Omental fat pad (tissue), 4 donors: ENCODE measurements around the gene RERE. TPM values are rescaled to one million over a fixed set of nuclear protein-coding genes. Genes with fewer than 3 reads are reported as not detected.

Source experiments
- ATAC-seq: fragments of 150-250 bp; one replicate; pipeline ENCODE4 v1.9.1; 2016; ENCODE audit warnings: mild to moderate bottlenecking, moderate library complexity; ENCODE audit not compliant: low FRiP score
- DNase-seq: peaks from one replicate; pipeline ENCODE4 v3.0.0-alpha.2; 2019; ENCODE audit warnings: low spot score
- CTCF ChIP-seq, 3 donors: fragments of 450-650 bp; IDR thresholded peaks; one replicate each; pipeline ENCODE4 v1.5.1; 2016 to 2017; ENCODE audit warnings: antibody characterized with exemption in 3 of 3, mild to moderate bottlenecking in 3 of 3, moderate library complexity in 2 of 3
- total RNA-seq, 4 donors: library from RNA; depleted of rRNA; stranded (reverse); fragments of >200 nt; gene quantifications; one replicate each; pipeline ENCODE4 v1.1.0, GENCODE V29; 2016

Gene RERE
- total RNA-seq, 4 donors from 2014 or later = 46.3 to 117 (median 55.4) TPM

DNA sequence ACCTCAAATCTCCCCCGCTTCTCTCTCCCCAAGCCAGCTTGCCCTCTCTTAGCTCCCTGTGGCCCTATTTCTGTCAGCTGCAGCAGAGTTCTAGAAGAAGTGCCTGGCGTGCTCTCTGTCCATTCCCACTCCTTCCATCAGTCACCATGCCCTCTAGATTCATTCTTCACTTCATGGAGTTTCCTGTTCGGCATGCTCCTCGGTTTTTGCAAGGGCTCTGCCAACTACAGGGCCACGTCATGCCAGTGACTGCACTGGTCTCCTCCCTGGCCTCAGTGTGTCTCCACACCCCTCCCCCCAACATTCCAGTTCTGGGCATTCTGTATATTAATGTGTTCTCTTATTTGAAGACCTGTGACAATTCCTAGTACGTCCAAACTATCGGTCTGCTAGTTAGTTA is 385.7 kb downstream of the RERE start:
- no peak for DNase-seq
- no peak for ATAC-seq
- TF ChIP-seq CTCF (IDR thresholded peaks at IDR 0.05) = no peak

GRCh38 chr1:8431019-8431418 is 386.4 kb downstream of the RERE start:
- DNase-seq (no peak), ATAC-seq (no peak)
- TF ChIP-seq CTCF (IDR thresholded peaks at IDR 0.05) = no peak

- DNase-seq = no peak
- TF ChIP-seq CTCF (IDR thresholded peaks at IDR 0.05) = no peak
- ATAC-seq = no peak
Measured at GRCh38 chr1:8430476-8430875, 387.0 kb downstream of the RERE start.

DNA sequence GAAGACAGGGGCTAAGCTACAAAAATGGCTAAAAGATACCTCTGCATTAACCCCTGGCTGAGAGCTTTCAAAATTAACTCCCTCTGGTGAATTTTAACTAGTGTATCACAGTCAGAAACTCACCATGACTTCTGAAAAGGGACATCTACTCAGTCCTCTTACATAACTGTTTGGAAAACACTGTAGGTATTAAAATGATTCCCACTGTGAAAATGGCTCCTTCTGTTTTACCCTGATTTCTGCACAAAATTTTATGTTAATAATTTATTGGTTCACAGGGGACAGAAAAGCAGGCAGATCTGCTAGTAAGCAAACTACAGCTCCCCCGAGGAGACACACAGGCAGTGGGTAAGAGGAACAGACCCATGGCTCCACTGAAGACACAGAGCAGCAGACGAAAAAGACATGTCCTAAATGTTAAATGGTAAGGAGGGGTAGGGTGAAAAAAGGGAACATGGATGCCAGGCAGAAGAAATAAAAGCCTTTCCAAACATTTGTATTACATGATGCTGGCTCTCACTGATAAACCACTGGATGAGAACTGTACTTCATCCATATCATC is 387.8 kb downstream of the RERE start:
- TF ChIP-seq CTCF (IDR thresholded peaks at IDR 0.05) = no peak
- DNase-seq = no peak
- no peak for ATAC-seq

- ATAC-seq = no peak
- TF ChIP-seq CTCF (IDR thresholded peaks at IDR 0.05) = no peak
- DNase-seq = no peak
Measured at GRCh38 chr1:8428441-8428840, 389.0 kb downstream of the RERE start.

DNA sequence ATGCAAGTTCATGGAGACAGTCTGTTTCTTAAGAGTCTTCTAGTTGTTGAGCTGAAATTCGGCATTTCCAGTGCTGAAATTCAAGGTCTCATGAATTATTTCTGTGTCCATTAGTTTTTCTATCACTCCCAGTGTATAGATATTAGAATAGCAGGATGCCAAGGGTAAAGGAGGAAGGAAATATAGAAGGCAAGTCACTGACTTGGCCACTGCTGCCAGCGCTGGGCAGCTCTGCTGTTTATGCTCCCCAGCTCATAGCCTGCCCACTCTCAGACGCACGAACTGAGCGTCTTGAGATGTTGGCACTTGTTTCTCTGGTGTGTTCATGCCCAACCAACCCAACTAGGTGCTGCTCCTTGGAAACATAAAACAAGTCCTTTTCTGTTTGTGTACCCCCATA is 389.5 kb downstream of the RERE start:
- no peak for ATAC-seq
- TF ChIP-seq CTCF (IDR thresholded peaks at IDR 0.05) = no peak
- DNase-seq = no peak

DNA sequence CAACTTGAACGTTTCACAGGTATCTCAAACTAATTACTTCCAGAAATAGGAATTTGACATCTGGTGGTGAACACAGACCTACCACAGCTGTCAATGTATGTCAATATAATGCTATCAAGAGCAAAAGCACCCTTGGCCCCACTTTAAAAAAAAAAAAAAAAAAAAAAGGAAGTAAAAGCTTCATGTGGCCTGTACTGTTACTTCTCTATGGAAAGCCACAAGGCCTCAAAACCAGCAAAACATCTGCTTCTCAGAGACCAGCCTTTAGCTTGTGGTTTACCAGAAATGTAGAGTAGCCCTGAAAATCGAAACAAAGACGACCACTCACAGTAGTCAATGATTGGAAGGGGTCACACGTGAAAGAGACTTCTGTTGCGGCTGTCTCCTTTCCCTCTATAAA is 389.9 kb downstream of the RERE start:
- no peak for TF ChIP-seq CTCF (IDR thresholded peaks at IDR 0.05)
- ATAC-seq (no peak), DNase-seq (no peak)
